Measurements from ENCODE around the gene PGAM5. TPM values are rescaled to one million over a fixed set of nuclear protein-coding genes. Genes with fewer than 3 reads are reported as not detected.
A peak's percentile ranks its signal among the peaks of the same experiment; 100 is the strongest.

PGAM5 gene
- total and polyA plus RNA-seq, 2 of the 4 experiments (the other 2 are of a cell fraction): 25.2 to 37.8 TPM

DNA sequence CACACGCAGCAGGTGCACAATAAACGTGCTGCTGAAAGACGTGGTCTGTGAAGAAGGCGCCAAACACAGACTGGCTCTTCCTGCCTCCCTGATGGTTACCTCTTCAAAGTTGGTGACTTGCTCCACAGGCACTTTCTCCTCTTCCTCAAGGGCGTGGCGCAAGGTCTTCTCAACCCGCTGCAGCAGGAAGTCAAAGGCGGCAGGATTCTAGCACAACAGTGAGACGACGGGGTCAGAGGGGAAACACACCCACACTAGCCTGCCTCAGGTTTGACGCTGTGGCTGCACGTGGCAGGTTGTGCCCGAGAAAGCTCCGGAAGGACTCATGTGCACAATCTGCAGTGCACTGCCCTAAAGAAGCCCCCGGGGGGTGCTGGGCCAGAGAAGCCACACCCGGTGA lies 38.5 kb upstream of the PGAM5 start:
- DNase-seq: no peak
- Histone ChIP-seq H3K4me1 (ENCODE audit: control insufficient read depth, insufficient read depth, low read length) (no peaks in the 10 kb centered on the region), H3K27ac (ENCODE audit: insufficient read depth, low read length) (no peak overlapping the region), H2BK5ac (ENCODE audit: low read depth, low read length, poor library complexity, severe bottlenecking) (no peak overlapping the region), H3K4ac (ENCODE audit: low read depth, low read length) (no peak overlapping the region), H2AK5ac (ENCODE audit: low read depth, low read length) (no peak overlapping the region), H2AK9ac (replicated peaks; ENCODE audit: low read depth, low read length, poor library complexity) (peak overlapping the region; percentile 50), H3K9me3 (ENCODE audit: control insufficient read depth, insufficient read depth, low read length) (no peaks in the 10 kb centered on the region), H3K27me3 (ENCODE audit: control insufficient read depth, insufficient read depth, low read length) (no peaks in the 10 kb centered on the region), H3K4me3 (ENCODE audit: insufficient read depth, low read depth, low read length) (no peak overlapping the region), H2BK20ac (ENCODE audit: low read depth, low read length) (no peak overlapping the region), H4K8ac (ENCODE audit: low read depth in 2 of 2, low read length in 2 of 2) (no peak overlapping the region), H4K5ac (ENCODE audit: low read depth, low read length) (no peak overlapping the region), H3K36me3 (ENCODE audit: control insufficient read depth, insufficient read depth, low read length) (peaks cover 49% of the 10 kb centered on the region), H3K18ac (ENCODE audit: low read depth, low read length) (no peak overlapping the region), H3K9me1 (ENCODE audit: insufficient read depth, low read length) (peaks cover 6% of the 10 kb centered on the region; the same call in 1 of the 2 replicates), H2BK15ac (ENCODE audit: low read depth, low read length) (no peak overlapping the region), H3K14ac (replicated peaks; ENCODE audit: low read depth, low read length) (no peak overlapping the region), H2BK120ac (ENCODE audit: low read depth, low read length) (no peak overlapping the region), H3K9ac (ENCODE audit: low read depth, low read length) (no peak overlapping the region), H4K91ac (ENCODE audit: insufficient read depth, low read depth, low read length) (no peak overlapping the region), H3K23ac (ENCODE audit: low read depth, low read length) (no peak overlapping the region), H3K79me1 (ENCODE audit: low read depth in 1 of 2, low read length in 2 of 2) (no peaks in the 10 kb centered on the region; a peak in 1 of 4 replicates), H4K20me1 (ENCODE audit: insufficient read depth, low read length) (no peaks in the 10 kb centered on the region; the same call in 1 of the 2 replicates), H3K4me2 (ENCODE audit: low read depth, low read length) (no peak overlapping the region), H2AFZ (replicated peaks; ENCODE audit: low read length, poor library complexity) (no peak overlapping the region), H3K56ac (ENCODE audit: extremely low read depth, insufficient read depth, low read length) (no peak overlapping the region)
- BruUV-seq (replicated peaks): no TSS peak
- 91% methylated on average over 6 of the region's 16 CpGs; no CpG with 5 or more reads in 1 of the 2 experiments for WGBS, 2 experiments (ENCODE audit: extremely low coverage in 2 of 2, insufficient read length in 1 of 2)
- no peak for ATAC-seq (ENCODE audit: low read depth)
- dilution Hi-C loops (cut with HindIII; ENCODE audit: low sequenced_read_pairs, unreplicated experiment) (no loop called here), in situ Hi-C loops (cut with MboI; ENCODE audit: low sequenced_read_pairs) (no loop called here), intact Hi-C loops (cut with micrococcal nuclease) (no loop called here)
- POLR2A ChIA-PET (ENCODE audit: unreplicated experiment): no interaction called here
- CTCF ChIA-PET: no interaction called here
- no peak for TF ChIP-seq FOS (IDR thresholded peaks at IDR 0.05; ENCODE audit: low read depth, low read length)
- TF ChIP-seq ELK1 (IDR thresholded peaks at IDR 0.05; ENCODE audit: borderline replicate concordance, low read depth, low read length): no peak
- TF ChIP-seq SMC3 (IDR thresholded peaks at IDR 0.05; ENCODE audit: low read depth, low read length): no peak
- no peak for TF ChIP-seq USF2 (IDR thresholded peaks at IDR 0.05; ENCODE audit: low read depth, low read length)
- no peak for TF ChIP-seq MAFK (IDR thresholded peaks at IDR 0.05; ENCODE audit: low read depth, low read length)
- no peak for TF ChIP-seq CEBPB (IDR thresholded peaks at IDR 0.05; ENCODE audit: low read depth, low read length)
- TF ChIP-seq NFE2L2 (IDR thresholded peaks at IDR 0.05; ENCODE audit: low read depth, low read length): no peak
- TF ChIP-seq, protein P1, sequence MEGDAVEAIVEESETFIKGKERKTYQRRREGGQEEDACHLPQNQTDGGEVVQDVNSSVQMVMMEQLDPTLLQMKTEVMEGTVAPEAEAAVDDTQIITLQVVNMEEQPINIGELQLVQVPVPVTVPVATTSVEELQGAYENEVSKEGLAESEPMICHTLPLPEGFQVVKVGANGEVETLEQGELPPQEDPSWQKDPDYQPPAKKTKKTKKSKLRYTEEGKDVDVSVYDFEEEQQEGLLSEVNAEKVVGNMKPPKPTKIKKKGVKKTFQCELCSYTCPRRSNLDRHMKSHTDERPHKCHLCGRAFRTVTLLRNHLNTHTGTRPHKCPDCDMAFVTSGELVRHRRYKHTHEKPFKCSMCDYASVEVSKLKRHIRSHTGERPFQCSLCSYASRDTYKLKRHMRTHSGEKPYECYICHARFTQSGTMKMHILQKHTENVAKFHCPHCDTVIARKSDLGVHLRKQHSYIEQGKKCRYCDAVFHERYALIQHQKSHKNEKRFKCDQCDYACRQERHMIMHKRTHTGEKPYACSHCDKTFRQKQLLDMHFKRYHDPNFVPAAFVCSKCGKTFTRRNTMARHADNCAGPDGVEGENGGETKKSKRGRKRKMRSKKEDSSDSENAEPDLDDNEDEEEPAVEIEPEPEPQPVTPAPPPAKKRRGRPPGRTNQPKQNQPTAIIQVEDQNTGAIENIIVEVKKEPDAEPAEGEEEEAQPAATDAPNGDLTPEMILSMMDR (conservative IDR thresholded peaks at IDR 0.05; ENCODE audit: low read depth, low read length): no peak
- TF ChIP-seq BHLHE40 (IDR thresholded peaks at IDR 0.05; ENCODE audit: low read depth, low read length): no peak
- TF ChIP-seq RAD21 (IDR thresholded peaks at IDR 0.05; ENCODE audit: low read length): no peak
- TF ChIP-seq MXI1 (IDR thresholded peaks at IDR 0.05; ENCODE audit: borderline replicate concordance, low read depth, low read length): no peak
- no peak for TF ChIP-seq RCOR1 (IDR thresholded peaks at IDR 0.05; ENCODE audit: insufficient replicate concordance, low read length)
